Measurements from ENCODE around the gene FZR1.

Gene FZR1

DNA sequence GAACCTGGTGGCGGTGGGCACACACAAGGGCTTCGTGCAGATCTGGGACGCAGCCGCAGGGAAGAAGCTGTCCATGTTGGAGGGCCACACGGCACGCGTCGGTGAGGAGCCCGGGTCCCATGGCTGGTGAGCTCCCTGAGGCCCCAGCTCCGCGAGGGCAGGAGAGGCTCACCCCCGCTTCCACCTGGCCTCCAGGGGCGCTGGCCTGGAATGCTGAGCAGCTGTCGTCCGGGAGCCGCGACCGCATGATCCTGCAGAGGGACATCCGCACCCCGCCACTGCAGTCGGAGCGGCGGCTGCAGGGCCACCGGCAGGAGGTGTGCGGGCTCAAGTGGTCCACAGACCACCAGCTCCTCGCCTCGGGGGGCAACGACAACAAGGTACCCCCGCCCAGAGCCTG lies 25.6 kb downstream of the FZR1 start:
- DNase-seq (ENCODE audit: low spot score): no peak

DNA sequence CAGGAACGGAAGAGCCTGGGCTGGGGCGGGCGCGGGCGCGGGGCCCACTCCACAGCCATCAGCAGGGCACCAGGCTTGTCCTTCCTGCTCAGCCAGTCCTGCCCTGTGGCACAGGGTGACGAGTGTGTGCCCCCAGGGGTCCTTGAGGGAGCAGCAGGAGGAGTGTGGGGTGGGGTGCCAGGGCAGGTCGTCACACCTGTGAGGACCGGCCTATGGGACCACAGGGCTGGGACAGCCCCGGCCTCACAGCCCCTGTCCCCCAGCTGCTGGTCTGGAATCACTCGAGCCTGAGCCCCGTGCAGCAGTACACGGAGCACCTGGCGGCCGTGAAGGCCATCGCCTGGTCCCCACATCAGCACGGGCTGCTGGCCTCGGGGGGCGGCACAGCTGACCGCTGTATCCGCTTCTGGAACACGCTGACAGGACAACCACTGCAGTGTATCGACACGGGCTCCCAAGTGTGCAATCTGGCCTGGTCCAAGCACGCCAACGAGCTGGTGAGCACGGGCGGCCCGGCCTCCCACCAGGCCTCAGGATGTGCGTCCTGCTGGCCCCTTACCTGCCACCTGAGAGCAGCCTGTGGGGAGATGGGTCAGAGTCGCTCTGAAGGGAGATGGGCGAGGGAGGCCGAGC lies 26.2 kb downstream of the FZR1 start:
- no peak for DNase-seq (ENCODE audit: low spot score)

DNA sequence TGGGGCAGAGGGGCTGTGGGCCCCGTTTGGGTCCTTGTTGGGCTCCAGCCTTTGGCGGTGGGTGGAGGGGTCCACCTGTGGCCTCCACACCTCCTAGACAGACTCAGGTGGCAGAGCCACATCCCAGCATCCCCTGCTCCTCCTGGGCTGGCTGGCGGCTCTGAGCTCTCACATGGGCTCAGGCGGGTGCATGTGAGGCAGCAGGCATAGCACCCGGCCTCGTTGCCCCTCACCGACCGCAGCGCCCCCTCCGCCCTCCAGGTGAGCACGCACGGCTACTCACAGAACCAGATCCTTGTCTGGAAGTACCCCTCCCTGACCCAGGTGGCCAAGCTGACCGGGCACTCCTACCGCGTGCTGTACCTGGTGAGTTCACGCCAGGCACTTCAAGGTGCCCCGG lies 26.9 kb downstream of the FZR1 start:
- no peak for DNase-seq (ENCODE audit: low spot score)

DNA sequence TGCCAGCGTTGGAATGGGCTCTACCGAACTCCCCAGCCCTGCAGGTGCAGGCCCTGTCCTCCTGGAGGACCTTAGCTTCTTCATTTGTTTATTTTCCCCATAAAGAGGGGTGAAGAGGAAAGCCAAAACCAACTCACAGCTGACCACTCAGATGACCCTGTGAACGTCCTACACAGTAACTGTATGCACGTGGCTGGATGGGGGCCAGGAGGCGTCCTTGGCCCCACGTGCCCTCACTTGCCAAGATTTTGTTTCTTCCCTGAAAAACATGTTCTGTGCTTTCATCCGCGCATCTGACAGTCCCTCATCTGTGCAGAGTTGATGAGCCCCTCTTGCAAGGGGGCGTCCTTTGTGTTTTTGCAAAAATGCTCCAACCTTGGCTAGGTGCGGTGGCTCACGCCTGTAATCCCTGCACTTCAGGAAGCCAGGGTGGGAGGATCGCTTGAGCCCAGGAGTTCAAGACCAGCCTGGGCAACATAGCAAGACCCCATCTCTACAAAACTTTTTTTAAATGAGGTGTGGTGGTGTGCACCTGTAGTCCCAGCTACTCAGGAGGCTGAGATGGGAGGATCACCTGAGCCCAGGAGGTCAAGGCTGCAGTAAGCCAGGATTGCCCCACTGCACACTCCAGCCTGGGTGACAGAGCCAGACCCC lies 27.6 kb downstream of the FZR1 start:
- DNase-seq (ENCODE audit: low spot score): no peak

DNA sequence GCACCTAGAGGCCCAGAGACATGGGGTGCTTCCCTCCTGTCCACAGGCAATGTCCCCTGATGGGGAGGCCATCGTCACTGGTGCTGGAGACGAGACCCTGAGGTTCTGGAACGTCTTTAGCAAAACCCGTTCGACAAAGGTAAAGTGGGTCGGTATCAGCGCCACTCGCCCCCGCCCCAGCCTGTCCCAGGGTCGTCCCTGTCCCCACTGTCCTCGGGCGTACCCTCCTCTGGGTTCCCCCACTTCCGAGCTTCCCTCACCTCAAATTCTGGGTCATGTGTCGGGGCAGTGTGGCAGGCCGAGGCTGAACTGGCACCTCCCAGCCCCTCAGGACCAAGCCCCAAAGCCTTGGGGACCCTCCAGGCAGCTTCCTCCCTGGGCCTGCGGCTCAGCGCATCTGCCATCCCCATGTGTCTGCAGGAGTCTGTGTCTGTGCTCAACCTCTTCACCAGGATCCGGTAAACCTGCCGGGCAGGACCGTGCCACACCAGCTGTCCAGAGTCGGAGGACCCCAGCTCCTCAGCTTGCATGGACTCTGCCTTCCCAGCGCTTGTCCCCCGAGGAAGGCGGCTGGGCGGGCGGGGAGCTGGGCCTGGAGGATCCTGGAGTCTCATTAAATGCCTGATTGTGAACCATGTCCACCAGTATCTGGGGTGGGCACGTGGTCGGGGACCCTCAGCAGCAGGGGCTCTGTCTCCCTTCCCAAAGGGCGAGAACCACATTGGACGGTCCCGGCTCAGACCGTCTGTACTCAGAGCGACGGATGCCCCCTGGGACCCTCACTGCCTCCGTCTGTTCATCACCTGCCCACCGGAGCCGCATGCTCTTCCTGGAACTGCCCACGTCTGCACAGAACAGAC lies 28.5 kb downstream of the FZR1 start:
- DNase-seq (ENCODE audit: low spot score): no peak

DNA sequence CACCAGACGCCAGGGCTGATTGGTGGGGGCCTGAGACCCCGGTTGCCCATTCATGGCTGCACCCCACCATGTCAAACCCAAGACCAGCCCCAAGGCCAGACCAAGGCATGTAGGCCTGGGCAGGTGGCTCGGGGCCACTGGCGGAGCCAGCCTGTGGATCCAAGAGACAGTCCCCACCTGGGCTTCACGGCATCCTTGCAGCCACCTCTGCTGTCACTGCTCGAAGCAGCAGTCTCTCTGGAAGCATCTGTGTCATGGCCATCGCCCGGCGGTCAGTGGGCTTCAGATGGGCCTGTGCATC lies 29.1 kb downstream of the FZR1 start:
- no peak for DNase-seq (ENCODE audit: low spot score)

DNA sequence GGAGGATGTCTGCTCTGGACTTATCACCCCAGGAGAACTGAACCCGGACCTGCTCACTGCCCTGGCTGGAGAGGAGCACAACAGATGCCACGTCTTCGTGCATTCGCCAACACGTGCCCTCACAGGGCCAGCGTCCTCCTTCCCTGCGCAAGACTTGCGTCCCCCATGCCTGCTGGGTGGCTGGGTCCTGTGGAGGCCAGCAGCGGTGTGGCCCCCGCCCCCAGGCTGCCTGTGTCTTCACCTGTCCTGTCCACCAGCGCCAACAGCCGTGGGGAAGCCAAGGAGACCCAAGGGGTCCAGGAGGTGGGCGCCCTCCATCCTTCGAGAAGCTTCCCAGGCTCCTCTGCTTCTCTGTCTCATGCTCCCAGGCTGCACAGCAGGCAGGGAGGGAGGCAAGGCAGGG lies 29.5 kb downstream of the FZR1 start:
- no peak for DNase-seq (ENCODE audit: low spot score)

DNA sequence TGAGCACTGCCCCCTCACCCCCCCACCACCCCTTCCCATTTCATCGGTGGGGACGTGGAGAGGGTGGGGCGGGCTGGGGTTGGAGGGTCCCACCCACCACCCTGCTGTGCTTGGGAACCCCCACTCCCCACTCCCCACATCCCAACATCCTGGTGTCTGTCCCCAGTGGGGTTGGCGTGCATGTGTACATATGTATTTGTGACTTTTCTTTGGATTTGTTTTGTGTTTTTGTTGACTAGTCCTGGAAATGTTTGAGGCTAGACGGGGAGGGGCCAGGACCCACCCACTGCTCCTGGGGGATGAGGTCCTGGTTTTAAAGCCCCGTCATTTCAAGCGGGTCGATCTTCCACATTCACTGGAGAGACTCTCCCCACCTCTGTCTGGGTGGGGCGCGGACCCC lies 29.9 kb downstream of the FZR1 start:
- no peak for DNase-seq (ENCODE audit: low spot score)

DNA sequence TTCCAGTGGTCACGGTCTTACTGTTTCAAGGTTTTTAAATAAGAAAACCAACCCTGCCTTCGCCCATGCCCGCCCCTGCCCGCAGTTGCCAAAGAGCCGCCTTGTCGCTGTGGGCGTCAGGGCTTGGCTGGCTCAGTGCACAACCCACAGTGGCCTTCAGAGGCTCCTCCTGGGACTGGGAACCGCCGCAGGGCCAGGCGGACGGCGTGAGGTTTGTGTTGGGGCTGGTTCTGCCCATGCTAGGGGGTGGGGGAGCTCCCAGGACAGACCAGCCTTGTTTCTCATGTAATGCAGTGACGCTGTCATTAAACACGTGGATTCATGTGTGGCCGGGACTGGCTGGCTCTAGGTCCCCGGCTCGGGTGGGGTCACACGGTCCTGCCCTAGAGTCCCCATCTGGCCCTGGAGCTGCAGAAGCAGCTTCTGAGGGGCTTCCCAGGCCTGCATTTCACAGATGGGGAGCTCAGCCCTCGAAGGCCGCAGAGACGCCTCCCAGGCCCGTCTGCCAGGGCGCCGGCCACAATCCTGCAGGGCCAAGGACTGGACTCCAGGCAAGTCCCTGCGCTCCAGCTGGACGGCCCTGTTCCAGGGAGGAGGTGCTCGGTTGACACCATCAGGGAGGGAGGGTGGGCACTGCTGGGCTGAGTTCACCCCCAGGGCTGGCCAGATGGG lies 30.5 kb downstream of the FZR1 start:
- DNase-seq (ENCODE audit: low spot score): no peak

DNA sequence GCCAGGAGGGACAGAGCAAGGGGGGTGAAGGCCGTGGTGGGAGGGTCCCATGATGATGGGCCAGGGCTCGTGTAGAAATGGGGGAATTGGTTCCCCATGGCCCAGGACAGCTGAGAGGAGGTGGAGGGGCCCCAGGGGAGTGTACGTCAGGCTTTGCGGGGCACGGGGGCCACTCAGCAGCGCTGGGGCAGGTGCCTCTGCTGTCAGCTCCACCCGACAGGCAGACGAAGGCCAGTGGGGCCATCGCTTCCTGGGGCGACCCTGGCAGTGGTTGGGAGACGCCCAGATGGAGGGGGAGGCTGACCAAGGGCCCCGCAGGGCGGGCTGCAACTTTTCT lies 31.0 kb downstream of the FZR1 start:
- DNase-seq (ENCODE audit: low spot score): no peak

DNA sequence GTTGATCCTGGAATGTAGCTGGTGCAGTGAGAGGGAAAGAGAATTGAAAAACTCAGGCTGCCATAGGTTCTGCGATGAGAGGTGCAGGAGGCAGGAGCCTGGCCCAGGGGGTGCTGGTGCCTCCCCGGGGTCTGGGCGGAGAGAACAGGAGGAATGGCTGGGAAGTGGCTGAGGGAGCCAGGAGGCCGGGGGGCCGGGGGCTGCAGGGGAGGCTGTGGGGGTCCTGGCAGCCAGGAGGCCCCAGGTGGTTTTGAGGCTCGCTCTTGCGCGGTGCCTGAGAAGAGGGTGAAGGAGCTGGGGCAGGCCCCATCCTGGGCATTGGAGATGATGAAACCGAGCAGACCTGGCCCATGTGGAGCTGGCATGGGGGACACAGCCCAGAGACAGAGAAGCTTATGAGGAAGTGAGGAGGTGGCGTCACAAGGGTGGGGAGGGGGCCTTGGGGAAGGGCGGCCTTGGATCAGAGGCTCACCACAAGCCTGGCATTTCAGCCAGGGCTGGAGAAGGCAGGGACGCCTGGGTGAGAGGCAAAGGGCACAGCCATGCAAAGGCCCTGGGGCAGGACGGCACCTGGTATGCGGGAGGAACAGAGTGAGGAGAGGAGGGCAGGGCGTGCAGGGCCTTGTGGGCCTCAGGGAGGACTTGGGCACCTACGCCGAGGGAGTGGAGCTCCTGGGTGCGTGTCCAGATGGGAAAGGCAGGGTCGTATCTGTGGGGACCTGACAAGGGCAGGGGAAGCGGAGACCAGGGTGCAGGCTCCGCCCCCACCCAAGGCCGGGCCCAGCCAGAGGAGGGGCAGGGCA lies 31.5 kb downstream of the FZR1 start:
- DNase-seq (ENCODE audit: low spot score): no peak

DNA sequence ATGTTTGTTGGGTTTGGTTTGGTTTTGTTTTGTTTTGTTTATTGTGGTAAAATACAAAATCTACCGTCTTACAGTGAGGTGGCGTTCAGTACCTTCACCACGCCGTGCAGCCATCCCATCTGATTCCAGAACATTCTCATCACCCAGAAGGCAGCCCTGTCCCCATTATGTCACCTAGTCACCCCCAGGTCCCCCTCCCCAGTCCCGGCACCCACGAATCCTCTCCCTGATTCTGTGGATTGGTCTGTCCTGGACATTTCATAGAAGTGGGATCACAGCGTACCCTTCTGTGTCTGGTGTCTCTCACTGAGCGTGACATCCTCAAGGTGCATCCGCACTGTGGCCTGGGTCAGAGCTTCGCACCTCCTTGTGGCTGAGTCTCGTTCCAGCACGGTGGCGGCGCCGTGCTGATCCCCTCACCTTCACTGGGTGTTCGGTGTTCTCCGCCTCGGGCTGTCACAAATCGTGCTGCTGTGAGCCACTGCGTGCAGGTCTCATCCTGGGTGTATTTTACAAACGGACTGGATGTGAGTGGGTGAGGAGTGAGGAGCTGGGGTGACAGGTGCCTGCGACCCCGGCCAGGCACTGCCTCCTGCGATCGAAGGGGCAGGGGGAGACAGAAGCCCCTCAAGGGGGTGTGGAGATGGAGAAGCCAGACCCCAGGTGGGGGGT lies 32.3 kb downstream of the FZR1 start:
- DNase-seq (ENCODE audit: low spot score): no peak

DNA sequence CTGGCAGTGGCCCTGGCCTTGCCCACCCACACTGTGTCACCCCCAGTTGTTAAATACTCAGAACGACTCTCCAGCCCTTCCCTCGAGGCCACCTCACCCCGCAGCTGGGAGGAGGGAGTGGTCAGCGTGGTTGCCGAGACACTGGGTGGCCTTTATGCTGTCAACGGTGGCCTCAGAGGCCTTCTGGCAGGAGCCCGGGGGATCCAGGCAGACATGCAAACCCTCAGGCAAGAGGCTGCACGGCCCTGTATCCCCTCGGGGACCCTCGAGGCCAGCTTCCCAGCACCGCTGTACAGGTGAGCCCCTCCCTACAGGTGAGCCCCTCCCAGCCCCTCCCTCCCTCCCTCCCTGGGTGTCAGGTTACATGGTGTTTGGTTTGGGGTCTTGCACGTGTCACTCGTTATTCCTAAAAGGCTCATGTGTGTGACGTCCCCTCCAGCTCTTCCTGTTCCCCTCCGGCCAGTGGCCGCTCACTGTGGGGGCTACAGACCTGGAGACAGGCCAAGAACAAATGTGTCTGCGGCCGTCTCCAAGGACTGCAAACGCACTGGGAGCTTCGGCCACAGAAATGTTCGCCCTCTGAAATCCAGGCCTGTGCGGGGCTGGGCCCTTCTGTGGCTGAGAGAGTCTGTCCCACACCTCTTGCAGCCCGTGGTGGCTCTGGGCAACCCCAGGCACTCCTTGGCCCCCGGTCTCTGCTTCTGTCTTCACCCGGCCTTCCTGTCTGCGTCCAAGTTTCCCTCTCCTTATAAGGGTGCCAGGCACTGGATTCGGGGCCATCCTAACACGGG lies 33.0 kb downstream of the FZR1 start, which contains the start of gene TEKTIP1:
TEKTIP1 (plus strand) TSS at position 210 of the 791 bp plus-strand sequence; CDS start at position 214, 4 bp downstream.
- DNase-seq (ENCODE audit: low spot score): no peak

DNA sequence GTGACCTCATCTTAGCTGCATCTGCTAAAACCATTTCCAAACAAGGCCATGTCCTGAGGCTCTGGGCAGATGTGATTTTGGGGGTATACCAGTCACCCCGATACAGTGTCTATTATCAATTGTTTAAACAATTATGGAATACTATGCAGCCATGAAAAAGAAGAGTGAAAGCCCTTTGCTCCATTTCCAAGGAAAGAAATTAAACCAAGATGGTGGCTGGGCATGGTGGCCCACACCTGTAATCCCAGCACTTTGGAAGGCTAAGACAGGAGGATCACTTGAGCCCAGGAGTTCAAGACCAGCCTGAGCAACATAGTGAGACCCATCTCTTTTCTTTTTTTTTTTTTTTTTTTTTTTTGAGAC lies 33.6 kb downstream of the FZR1 start:
- no peak for DNase-seq (ENCODE audit: low spot score)

DNA sequence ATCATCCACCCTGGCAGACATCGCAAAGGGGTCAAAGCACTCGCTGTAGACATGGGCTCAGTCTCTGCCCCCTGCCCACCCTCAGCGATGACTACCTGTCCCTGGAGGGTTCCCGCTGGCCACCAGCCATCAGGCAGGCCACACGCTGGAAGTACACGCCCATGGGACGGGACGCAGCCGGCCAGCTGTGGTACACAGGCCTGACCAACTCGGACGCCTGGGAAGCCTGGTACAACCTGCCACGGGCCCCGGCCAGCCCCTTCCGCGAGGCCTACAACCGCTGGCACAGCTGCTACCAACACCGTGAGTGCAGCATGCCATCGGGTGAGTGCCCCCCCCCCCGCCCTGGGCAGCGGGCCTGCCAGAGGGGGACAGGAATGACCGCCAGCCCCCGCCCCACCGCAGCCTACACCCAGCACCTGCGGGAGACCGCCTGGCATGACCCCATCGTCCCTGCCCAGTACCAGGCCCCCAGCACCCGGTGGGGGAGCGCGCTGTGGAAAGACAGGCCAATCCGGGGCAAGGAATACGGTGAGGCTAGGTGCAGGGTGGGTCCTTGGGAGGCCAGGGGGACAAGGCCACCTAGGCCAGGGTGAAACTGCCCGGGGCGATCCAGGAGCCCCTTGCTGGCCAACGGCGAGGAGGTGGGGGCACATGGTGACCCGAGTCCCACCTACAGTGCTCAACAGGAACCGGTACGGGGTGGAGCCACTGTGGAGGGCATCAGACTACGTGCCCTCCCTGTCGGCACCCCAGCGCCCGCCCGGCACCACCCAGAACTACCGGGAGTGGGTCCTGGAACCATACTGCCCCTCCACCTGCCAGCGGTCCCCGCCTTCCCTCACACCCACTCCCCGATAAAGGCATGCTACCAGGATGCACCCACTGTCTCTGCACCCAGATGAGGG lies 37.3 kb downstream of the FZR1 start:
- no peak for DNase-seq (ENCODE audit: low spot score)

DNA sequence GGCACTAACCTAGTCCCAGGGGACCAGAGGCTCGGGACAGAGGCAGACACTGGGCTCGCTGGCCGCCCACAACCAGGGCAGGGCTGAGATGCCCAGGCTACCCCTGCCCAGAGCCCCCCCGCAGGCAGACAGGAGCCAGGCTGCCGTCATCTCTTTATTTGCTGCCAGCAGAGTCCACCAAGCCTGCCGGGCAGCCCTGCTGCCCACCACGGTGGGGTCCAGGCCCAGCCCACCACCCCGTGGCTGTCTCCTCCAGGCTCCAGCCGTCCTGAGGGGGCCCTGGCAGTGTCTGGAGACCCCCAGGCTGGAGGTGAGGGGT lies 37.9 kb downstream of the FZR1 start:
- DNase-seq (ENCODE audit: low spot score): no peak

DNA sequence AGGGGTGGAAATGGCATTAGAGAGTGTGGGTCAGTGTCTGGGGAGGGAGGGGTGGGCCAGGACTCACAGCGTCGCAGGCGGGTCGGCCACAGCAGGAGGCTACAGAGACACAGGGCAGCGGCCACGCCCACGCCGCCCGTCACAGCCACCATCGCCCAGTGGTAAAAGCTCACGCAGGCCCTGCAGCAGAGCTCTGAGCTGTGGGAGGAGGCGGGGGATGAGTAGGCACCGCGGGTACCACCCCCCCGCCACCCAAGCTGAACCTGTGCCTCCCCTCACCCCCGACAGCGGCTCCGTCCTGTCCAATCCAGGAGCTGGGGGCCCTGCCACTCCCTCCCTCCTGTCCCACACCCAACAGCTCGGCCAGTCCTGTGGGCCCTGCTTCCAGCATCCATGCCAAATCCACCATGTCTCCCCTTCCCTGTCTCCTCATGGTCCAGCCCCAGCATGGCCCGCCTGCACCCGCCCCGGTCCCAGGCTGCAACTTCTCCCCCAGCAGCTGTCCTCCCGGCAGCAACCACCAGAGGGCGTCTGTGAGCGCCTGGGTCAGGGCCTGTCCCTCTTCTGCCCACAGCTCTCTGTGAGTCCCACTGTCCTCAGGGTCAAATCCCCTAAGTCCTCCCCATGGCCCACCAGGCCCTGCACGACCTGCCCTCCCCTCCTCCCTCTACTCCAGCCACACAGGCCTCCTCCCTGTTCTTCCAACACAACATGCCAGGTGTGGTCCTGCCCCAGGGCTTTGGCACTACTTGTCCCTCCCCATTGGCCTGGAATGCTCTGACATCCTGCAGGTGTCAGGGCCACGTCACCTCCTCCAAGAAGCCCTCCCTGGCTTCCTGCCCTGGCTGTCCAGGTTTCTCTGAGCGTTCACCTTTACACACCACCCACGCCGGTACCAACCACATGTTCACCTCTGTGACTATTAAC lies 38.9 kb downstream of the FZR1 start:
- peak; percentile 84 for DNase-seq (ENCODE audit: low spot score)

DNA sequence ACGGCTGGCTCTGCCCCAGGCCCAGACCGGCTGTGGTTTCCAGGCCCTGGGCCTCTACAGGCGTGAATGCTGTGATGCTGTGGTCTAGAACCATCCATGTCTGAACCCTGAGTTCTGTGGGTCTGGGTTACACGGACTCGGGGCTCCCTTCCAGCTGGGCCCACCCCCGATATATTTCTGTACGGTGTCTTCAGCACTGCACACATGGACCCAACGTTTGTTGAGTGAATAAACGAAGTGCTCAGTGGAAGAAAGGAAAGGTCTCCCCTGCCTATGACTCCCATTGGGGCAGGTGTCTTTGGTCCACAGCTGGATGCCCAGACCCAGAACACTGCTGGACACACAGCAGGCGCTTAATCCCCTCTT lies 39.5 kb downstream of the FZR1 start:
- DNase-seq (ENCODE audit: low spot score): no peak

DNA sequence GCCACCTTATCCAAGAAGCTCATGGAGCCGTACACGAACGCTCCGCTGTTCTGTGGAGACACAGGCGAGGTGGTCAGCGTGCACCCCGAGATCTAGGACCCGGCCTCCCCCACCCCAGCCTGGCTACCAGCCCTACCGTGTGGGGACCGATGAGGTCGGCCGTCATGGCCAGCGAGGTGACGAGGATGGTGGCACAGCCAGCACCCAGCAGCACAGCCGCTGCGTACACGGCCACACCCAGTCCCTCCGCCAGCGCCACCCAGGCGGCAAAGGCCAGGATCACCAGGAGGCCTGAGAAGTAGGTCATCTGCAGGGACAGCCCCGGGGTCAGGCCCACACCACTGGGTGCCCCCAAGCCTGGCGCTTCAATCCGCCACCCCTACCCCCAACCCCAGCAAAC lies 40.0 kb downstream of the FZR1 start:
- no peak for DNase-seq (ENCODE audit: low spot score)

Data from hematopoietic multipotent progenitor cell treated with erythropoietin and hydrocortisone succinate and interleukin-3 and kit ligand, for 17 days (in vitro differentiated cells).